Right atrium auricular region (tissue), 2 donors: ENCODE measurements around the gene GPC1. TPM values are rescaled to one million over a fixed set of nuclear protein-coding genes. Genes with fewer than 3 reads are reported as not detected.

Source experiments
- DNase-seq: peaks from one replicate; pipeline ENCODE4 v3.0.0-alpha.2; 2019; ENCODE audit warnings: low spot score
- H3K27ac ChIP-seq, 2 donors: fragments of 200-600 bp; sonication (generic); 1 replicate in 1 of 2; 2 replicates in 1 of 2; pipeline ENCODE4 v1.5.1; 2016 to 2019
- H3K27me3 ChIP-seq, 2 donors: fragments of 200-600 bp; sonication (generic); one replicate each; pipeline versions ENCODE4 v1.5.1 to v1.6.0; 2017 to 2019
- H3K36me3 ChIP-seq: fragments of 200-600 bp; sonication (generic); one replicate; pipeline ENCODE4 v1.5.1; 2016
- H3K4me1 ChIP-seq, 2 donors: fragments of 200-600 bp; sonication (generic); one replicate each; pipeline versions ENCODE4 v1.5.1 to v1.6.0; 2017 to 2019
- H3K4me3 ChIP-seq, 2 donors: fragments of 200-600 bp; sonication (generic); 1 replicate in 1 of 2; 2 replicates in 1 of 2; pipeline ENCODE4 v1.5.1; 2017 to 2019; ENCODE audit warnings: mild to moderate bottlenecking in 1 of 2, moderate library complexity in 1 of 2
- H3K9me3 ChIP-seq, 2 donors: fragments of 200-600 bp; sonication (generic); one replicate each; pipeline ENCODE4 v1.5.1; 2019
- total RNA-seq, 2 donors: library from RNA; depleted of rRNA; stranded (reverse); fragments of >200 nt; gene quantifications; one replicate each; pipeline ENCODE4 v1.1.0, GENCODE V29; 2016
- TF ChIP-seq, protein P1 (sequence below), 2 donors: fragments of 200-600 bp; sonication (generic); IDR thresholded peaks; one replicate each; pipeline ENCODE4 v1.5.1; 2019; ENCODE audit warnings: antibody characterized with exemption in 2 of 2

Gene GPC1
- total RNA-seq, 2 donors from 2014 or later: 77.4 to 103 TPM

DNA sequence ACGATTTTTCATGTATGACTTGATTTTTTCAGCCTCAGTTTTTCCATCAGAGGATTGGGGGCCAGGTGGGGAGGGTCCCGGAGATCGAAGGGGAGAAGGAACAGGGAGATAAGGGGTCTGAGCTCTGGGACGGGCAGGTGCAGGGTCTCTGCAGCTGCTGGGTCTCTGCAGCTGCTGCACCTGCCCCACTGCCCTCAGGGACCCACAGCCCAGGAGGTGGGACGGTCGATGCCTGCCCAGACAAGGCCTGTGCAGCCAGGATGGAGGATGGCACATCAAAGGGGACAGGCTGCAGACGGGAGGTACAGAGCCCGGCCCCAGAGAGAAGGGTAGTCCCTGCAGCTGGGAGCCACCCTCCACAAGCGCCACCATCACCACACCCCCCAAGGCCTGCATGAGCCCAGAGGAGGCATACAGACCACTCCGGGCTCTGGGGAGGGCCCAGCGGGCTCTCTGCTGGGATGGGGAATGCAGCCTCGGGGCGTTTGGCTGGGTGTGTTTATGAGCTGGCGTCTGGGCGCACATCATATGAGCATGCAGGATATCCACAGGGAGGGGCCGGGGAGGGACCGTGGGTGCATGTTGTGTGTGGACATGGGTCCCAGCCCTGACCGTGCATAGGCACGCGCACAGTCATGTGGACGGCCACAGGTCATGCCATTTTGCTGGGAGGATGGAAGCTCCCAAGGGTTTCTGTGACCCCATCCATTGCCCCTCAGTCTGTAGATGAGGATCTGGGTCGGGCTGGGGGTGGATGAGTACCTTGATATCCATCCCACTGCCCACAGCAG is 34.9 kb upstream of the GPC1 start:
- no peaks in the 10 kb centered on the region for H3K9me3 ChIP-seq
- H3K27ac ChIP-seq: no peak overlapping the region
- no peaks in the 10 kb centered on the region for H3K4me1 ChIP-seq
- no peaks in the 10 kb centered on the region for H3K27me3 ChIP-seq
- H3K36me3 ChIP-seq: no peaks in the 10 kb centered on the region
- DNase-seq: no peak
- TF ChIP-seq, protein P1, sequence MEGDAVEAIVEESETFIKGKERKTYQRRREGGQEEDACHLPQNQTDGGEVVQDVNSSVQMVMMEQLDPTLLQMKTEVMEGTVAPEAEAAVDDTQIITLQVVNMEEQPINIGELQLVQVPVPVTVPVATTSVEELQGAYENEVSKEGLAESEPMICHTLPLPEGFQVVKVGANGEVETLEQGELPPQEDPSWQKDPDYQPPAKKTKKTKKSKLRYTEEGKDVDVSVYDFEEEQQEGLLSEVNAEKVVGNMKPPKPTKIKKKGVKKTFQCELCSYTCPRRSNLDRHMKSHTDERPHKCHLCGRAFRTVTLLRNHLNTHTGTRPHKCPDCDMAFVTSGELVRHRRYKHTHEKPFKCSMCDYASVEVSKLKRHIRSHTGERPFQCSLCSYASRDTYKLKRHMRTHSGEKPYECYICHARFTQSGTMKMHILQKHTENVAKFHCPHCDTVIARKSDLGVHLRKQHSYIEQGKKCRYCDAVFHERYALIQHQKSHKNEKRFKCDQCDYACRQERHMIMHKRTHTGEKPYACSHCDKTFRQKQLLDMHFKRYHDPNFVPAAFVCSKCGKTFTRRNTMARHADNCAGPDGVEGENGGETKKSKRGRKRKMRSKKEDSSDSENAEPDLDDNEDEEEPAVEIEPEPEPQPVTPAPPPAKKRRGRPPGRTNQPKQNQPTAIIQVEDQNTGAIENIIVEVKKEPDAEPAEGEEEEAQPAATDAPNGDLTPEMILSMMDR (IDR thresholded peaks at IDR 0.05): no peak
- H3K4me3 ChIP-seq: no peak overlapping the region

DNA sequence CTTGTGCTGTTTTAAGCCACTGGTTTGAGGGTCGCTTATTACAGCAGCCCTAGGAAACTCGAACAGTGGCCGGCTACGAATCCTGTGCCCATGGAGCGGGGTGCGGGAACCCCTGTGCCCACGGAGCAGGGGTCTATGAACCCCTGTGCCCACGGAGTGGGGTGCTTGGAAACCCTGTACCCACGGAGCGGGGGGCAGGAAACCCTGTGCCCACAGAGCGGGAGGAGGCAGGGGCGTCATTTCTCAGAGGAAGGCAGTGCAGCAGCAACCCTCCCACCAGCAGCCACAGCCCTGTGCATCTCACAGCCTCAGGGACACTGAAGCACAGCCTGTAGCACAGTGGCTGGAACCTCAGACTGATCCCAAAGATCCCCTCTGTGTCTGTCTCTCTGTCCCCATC is 34.2 kb upstream of the GPC1 start:
- Histone ChIP-seq H3K27me3 (no peaks in the 10 kb centered on the region), H3K4me1 (no peaks in the 10 kb centered on the region), H3K27ac (no peak overlapping the region), H3K9me3 (no peaks in the 10 kb centered on the region), H3K4me3 (no peak overlapping the region), H3K36me3 (no peaks in the 10 kb centered on the region)
- DNase-seq: no peak
- TF ChIP-seq, protein P1 (IDR thresholded peaks at IDR 0.05): no peak

DNA sequence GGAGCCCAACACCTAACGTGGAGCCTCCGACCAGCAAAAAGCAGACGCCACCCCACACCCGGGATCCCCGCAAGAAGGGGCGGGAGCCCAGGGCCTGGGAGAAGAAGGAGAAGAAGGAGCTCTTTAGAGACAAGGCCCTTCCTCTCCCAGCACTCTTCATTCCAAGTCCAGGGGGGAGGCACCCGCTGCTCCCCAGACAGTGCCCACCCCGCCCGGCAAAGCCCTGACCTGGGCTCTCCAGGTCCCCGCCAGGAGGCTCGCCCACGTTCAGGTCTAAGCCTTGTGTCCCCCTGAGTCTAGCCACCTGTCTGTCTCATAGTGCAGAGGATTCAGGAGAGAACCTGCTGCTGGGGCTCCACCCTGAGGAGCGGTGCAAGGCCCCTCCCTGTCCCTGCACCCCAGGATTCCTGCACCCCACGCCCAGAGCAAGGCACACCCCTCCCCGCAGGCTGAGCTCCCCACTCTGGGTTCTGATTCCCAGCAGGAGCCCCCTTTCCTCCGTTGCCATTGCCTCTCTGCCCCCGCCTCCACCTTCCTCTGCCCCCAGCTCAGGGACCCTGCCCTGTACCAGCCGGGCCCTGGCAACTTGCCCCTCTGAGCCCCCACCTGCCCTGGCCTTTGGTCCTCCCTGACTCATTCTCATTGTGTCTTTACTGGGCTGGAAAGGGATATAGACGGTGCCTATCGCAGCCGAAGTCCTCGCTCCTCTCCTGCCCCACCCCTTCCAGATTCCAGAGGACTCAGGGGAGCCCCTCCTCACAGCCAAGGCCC is 33.5 kb upstream of the GPC1 start:
- no peaks in the 10 kb centered on the region for H3K27me3 ChIP-seq
- H3K27ac ChIP-seq: no peak overlapping the region
- no peak for DNase-seq
- no peaks in the 10 kb centered on the region for H3K9me3 ChIP-seq
- TF ChIP-seq, protein P1 (IDR thresholded peaks at IDR 0.05): no peak
- no peaks in the 10 kb centered on the region for H3K4me1 ChIP-seq
- no peak overlapping the region for H3K4me3 ChIP-seq
- H3K36me3 ChIP-seq: no peaks in the 10 kb centered on the region

DNA sequence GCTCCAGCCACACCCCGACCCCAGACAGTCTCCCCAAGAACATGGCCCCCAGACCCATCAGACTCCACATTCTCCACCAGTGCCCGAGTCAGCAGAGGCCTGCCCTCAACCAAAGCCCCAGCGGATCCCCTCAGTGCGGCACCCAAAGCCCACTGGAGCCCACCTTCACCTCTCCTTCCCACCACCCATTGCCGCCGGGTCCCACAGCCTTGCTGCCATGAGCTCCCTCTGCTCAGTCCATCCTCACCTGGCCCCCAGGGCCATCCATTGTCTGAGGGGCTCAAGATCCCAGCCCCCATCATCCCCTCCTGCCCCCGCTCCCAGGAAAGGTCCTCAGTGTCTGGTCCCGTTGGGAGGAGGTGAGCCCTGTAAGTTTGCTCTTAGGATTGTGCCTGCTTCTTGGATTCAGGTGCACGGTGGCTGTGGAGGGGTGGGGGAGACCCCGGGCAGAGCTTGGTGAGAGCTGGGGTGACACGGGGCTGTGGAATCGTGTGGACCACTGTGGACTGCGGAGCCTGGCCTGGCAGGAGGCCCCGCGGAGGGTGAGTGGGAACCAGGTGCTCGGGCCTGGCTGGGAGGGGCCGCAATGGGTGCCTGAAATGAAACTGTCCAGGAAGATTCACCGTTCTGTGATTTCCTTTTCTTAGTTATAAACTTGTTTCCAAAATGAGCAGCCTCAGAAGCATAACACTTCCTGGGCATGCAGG is 32.7 kb upstream of the GPC1 start:
- TF ChIP-seq, protein P1 (IDR thresholded peaks at IDR 0.05): no peak
- Histone ChIP-seq H3K4me1 (no peaks in the 10 kb centered on the region), H3K9me3 (no peaks in the 10 kb centered on the region), H3K27me3 (no peaks in the 10 kb centered on the region), H3K4me3 (no peak overlapping the region), H3K27ac (no peak overlapping the region), H3K36me3 (no peaks in the 10 kb centered on the region)
- no peak for DNase-seq

DNA sequence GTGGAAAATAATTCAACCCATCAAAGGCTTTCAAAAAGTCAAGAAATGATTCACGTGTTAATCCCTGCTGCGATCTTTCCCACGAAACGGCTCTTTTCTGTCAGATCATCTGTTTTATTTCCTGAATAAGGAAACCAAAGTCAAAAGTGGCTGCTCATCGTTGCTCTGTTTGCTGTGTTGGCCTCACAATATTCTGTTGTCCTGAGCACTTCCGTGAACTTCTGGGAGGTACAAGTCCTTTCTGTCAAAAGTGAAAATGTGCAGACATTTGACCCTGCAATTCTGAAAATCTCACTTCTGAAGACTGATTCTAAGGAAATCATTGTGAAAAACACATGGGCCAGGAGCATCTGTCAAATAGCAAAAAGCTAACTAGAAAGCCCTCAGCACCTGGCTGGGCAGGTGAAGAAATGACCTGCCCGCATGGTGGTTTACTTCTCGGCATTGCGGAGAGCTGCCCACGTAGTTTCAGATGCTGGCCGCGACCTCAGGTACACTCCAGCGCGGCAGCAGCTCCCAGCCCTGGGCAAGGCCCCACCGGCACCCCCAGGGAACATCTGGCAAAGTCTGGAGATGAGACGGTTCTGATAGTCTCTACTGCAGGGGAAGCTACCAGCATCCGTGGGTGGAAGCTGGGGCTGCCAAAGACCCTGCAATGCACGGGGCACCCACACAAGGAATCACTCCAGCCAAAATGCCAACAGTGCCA is 31.9 kb upstream of the GPC1 start:
- no peak overlapping the region for H3K4me3 ChIP-seq
- no peaks in the 10 kb centered on the region for H3K27me3 ChIP-seq
- DNase-seq: no peak
- no peaks in the 10 kb centered on the region for H3K4me1 ChIP-seq
- TF ChIP-seq, protein P1 (IDR thresholded peaks at IDR 0.05): no peak
- H3K9me3 ChIP-seq: no peaks in the 10 kb centered on the region
- no peaks in the 10 kb centered on the region for H3K36me3 ChIP-seq
- no peak overlapping the region for H3K27ac ChIP-seq
